G401 (cell line): Measurements from ENCODE around the gene LRCOL1. TPM values are rescaled to one million over a fixed set of nuclear protein-coding genes. Genes with fewer than 3 reads are reported as not detected.
"Not testable (repeated sequence)": the region's sequence is repeated elsewhere in the genome, so short reads cannot be mapped to it uniquely, and the experiment has no call there.

Source experiments
- DNase-seq: peaks from one replicate; pipeline ENCODE4 v3.0.0-alpha.2; 2015; ENCODE audit warnings: low spot score
- in situ Hi-C: cut with HindIII; loops from 2 replicates; pipeline ENCODE4 v1.10.0; 2016; ENCODE audit warnings: low sequenced_read_pairs, mixed read lengths
- total RNA-seq: library from RNA; depleted of rRNA; stranded (reverse); fragments of >200 nt; shearing (Covaris generic); gene quantifications from 2 replicates; pipeline ENCODE4 v1.2.3, GENCODE V29; 2014

LRCOL1 gene
- total RNA-seq, 1 experiment from 2014 or later, result not detected

- in situ Hi-C loops, result no loop called here
Measured at GRCh38 chr12:132605892-132606291, 4.5 kb downstream of the LRCOL1 start.

GRCh38 chr12:132604668-132605441 lies 5.5 kb downstream of the LRCOL1 start:
- DNase-seq, result no peak
- in situ Hi-C loops, result no loop called here

More at GRCh38 chr12:132605892-132606291, 4.5 kb downstream of the LRCOL1 start:
- no peak for DNase-seq

GRCh38 chr12:132604151-132604618 lies 6.2 kb downstream of the LRCOL1 start:
- no peak for DNase-seq
- in situ Hi-C loops, result no loop called here

GRCh38 chr12:132603240-132604150 lies 6.9 kb downstream of the LRCOL1 start:
- DNase-seq, result no peak
- in situ Hi-C loops, result no loop called here

- no peak for DNase-seq
- in situ Hi-C loops, result no loop called here
Measured at GRCh38 chr12:132602572-132603239, 7.7 kb downstream of the LRCOL1 start.

- in situ Hi-C loops, result no loop called here
- no peak for DNase-seq
Measured at GRCh38 chr12:132601171-132601883, 9.1 kb downstream of the LRCOL1 start.

- in situ Hi-C loops, result no loop called here
- peak; percentile 59 for DNase-seq
Measured at GRCh38 chr12:132600048-132601032, 10.0 kb downstream of the LRCOL1 start.

GRCh38 chr12:132599502-132599901 lies 10.9 kb downstream of the LRCOL1 start:
- in situ Hi-C loops, DNase-seq: not testable (repeated sequence)

GRCh38 chr12:132597333-132598316 lies 12.8 kb downstream of the LRCOL1 start:
- no peak for DNase-seq
- in situ Hi-C loops, result no loop called here

- in situ Hi-C loops, result no loop called here
Measured at GRCh38 chr12:132596016-132596415, 14.4 kb downstream of the LRCOL1 start.

GRCh38 chr12:132595183-132595582 lies 15.2 kb downstream of the LRCOL1 start:
- no peak for DNase-seq
- in situ Hi-C loops, result no loop called here

More at GRCh38 chr12:132596016-132596415, 14.4 kb downstream of the LRCOL1 start:
- DNase-seq, result no peak

- in situ Hi-C loops, result no loop called here
- peak; percentile 99 for DNase-seq
Measured at GRCh38 chr12:132593938-132594358, 16.4 kb downstream of the LRCOL1 start.

- no peak for DNase-seq
- in situ Hi-C loops, result no loop called here
Measured at GRCh38 chr12:132593521-132593920, 16.9 kb downstream of the LRCOL1 start.

- DNase-seq, result no peak
- in situ Hi-C loops, result no loop called here
Measured at GRCh38 chr12:132593071-132593470, 17.3 kb downstream of the LRCOL1 start.

- DNase-seq, result no peak
- in situ Hi-C loops, result no loop called here
Measured at GRCh38 chr12:132592282-132592970, 18.0 kb downstream of the LRCOL1 start.
